Measurements from ENCODE around the gene MEI4. TPM values are rescaled to one million over a fixed set of nuclear protein-coding genes. Genes with fewer than 3 reads are reported as not detected.
A peak's percentile ranks its signal among the peaks of the same experiment; 100 is the strongest.
"Not testable (repeated sequence)": the region's sequence is repeated elsewhere in the genome, so short reads cannot be mapped to it uniquely, and the experiment has no call there.

MEI4 gene
- total RNA-seq, 2 donors from 2014 or later = not detected

GRCh38 chr6:77715588-77715987 lies 62.7 kb downstream of the MEI4 start:
- no peaks in the 10 kb centered on the region for H3K4me1 ChIP-seq (ENCODE audit: control insufficient read depth in 1 of 2, low read depth in 2 of 2)
- H3K9me3 ChIP-seq = no peaks in the 10 kb centered on the region
- no peak overlapping the region for H3K27ac ChIP-seq
- H3K4me3 ChIP-seq = no peak overlapping the region
- no peaks in the 10 kb centered on the region for H3K36me3 ChIP-seq
- ATAC-seq (ENCODE audit: insufficient number of reproducible peaks, low FRiP score, low read depth) (no peak), DNase-seq (ENCODE audit: low spot score) (no peak)
- no peaks in the 10 kb centered on the region for H3K27me3 ChIP-seq (replicated peaks; ENCODE audit: insufficient read depth)
- no peak for TF ChIP-seq CTCF (IDR thresholded peaks at IDR 0.05)

- Histone ChIP-seq H3K4me1 (ENCODE audit: control insufficient read depth in 1 of 2, low read depth in 2 of 2) (no peaks in the 10 kb centered on the region), H3K9me3 (no peaks in the 10 kb centered on the region), H3K27ac (no peak overlapping the region), H3K36me3 (no peaks in the 10 kb centered on the region), H3K4me3 (no peak overlapping the region), H3K27me3 (replicated peaks; ENCODE audit: insufficient read depth) (no peaks in the 10 kb centered on the region)
- DNase-seq (ENCODE audit: low spot score) (no peak), ATAC-seq (ENCODE audit: insufficient number of reproducible peaks, low FRiP score, low read depth) (no peak)
- no peak for TF ChIP-seq CTCF (IDR thresholded peaks at IDR 0.05)
Observed at GRCh38 chr6:77716311-77716710, 63.5 kb downstream of the MEI4 start.

- not testable (repeated sequence) for ATAC-seq (ENCODE audit: insufficient number of reproducible peaks, low FRiP score, low read depth); H3K4me1 ChIP-seq (ENCODE audit: control insufficient read depth in 1 of 2, low read depth in 2 of 2); H3K27ac ChIP-seq; H3K36me3 ChIP-seq; H3K4me3 ChIP-seq; DNase-seq (ENCODE audit: low spot score); H3K27me3 ChIP-seq (replicated peaks; ENCODE audit: insufficient read depth); H3K9me3 ChIP-seq
Observed at GRCh38 chr6:77736010-77736409, 83.2 kb downstream of the MEI4 start.

GRCh38 chr6:77740380-77740779 lies 87.5 kb downstream of the MEI4 start:
- peak; percentile 43 for TF ChIP-seq CTCF (IDR thresholded peaks at IDR 0.05)

GRCh38 chr6:77752156-77752555 lies 99.3 kb downstream of the MEI4 start:
- not testable (repeated sequence) for H3K9me3 ChIP-seq; H3K36me3 ChIP-seq; H3K4me3 ChIP-seq; DNase-seq (ENCODE audit: low spot score); ATAC-seq (ENCODE audit: insufficient number of reproducible peaks, low FRiP score, low read depth); H3K27ac ChIP-seq; H3K4me1 ChIP-seq (ENCODE audit: control insufficient read depth in 1 of 2, low read depth in 2 of 2); H3K27me3 ChIP-seq (replicated peaks; ENCODE audit: insufficient read depth)

More at GRCh38 chr6:77740380-77740779, 87.5 kb downstream of the MEI4 start:
- ATAC-seq (ENCODE audit: insufficient number of reproducible peaks, low FRiP score, low read depth) (no peak), DNase-seq (ENCODE audit: low spot score) (no peak)
- Histone ChIP-seq H3K4me3 (no peak overlapping the region), H3K27me3 (replicated peaks; ENCODE audit: insufficient read depth) (no peaks in the 10 kb centered on the region), H3K9me3 (no peaks in the 10 kb centered on the region), H3K27ac (no peak overlapping the region), H3K4me1 (ENCODE audit: control insufficient read depth in 1 of 2, low read depth in 2 of 2) (no peaks in the 10 kb centered on the region), H3K36me3 (no peaks in the 10 kb centered on the region)

- no peak for TF ChIP-seq CTCF (IDR thresholded peaks at IDR 0.05)
- Histone ChIP-seq H3K36me3 (no peaks in the 10 kb centered on the region), H3K27me3 (replicated peaks; ENCODE audit: insufficient read depth) (no peaks in the 10 kb centered on the region), H3K9me3 (no peaks in the 10 kb centered on the region), H3K27ac (no peak overlapping the region), H3K4me3 (no peak overlapping the region), H3K4me1 (ENCODE audit: control insufficient read depth in 1 of 2, low read depth in 2 of 2) (no peaks in the 10 kb centered on the region)
- DNase-seq (ENCODE audit: low spot score) (no peak), ATAC-seq (ENCODE audit: insufficient number of reproducible peaks, low FRiP score, low read depth) (no peak)
Observed at GRCh38 chr6:77762386-77762785, 109.5 kb downstream of the MEI4 start.
